ENCODE measurements around the gene SPAST. TPM values are rescaled to one million over a fixed set of nuclear protein-coding genes. Genes with fewer than 3 reads are reported as not detected.

The SPAST gene
- total and polyA plus RNA-seq, 2 of the 13 experiments (the other 11 are each of a cell fraction or from before 2014, with no cell fraction given), result 11.5 to 40.4 TPM

DNA sequence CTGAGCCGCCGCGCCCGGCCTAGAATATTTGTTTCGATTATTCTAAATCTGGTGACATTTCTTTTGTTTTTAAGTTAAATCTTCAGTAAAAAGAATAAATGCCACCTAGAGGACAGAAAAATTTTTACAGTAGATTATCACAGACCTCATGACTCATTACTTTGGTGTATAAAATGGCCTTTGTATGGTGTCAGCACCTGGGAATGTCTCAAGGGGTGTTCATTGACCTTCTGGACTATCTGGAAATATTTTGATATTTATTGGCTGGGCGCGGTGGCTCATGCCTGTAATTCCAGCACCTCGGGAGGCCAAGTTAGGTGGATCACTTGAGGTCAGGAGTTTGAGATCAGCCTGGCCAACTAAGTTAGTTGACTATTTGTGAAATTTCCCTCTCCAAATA lies 72.1 kb downstream of the SPAST start (continued):
- peak; percentile 43 for TF ChIP-seq STAG1 (CRISPR knock-in tag; IDR thresholded peaks at IDR 0.05)
- TF ChIP-seq ZNF180 (CRISPR knock-in tag; IDR thresholded peaks at IDR 0.05; ENCODE audit: borderline replicate concordance, low read depth), result no peak
- no peak for TF ChIP-seq IKZF1 (IDR thresholded peaks at IDR 0.05)
- no peak for TF ChIP-seq ZNF460 (CRISPR knock-in tag; IDR thresholded peaks at IDR 0.05; ENCODE audit: borderline replicate concordance)
- no peak for TF ChIP-seq ZNF746 (CRISPR knock-in tag; IDR thresholded peaks at IDR 0.05)
- no peak for TF ChIP-seq ELF3 (CRISPR knock-in tag; IDR thresholded peaks at IDR 0.05)
- TF ChIP-seq, protein P1, sequence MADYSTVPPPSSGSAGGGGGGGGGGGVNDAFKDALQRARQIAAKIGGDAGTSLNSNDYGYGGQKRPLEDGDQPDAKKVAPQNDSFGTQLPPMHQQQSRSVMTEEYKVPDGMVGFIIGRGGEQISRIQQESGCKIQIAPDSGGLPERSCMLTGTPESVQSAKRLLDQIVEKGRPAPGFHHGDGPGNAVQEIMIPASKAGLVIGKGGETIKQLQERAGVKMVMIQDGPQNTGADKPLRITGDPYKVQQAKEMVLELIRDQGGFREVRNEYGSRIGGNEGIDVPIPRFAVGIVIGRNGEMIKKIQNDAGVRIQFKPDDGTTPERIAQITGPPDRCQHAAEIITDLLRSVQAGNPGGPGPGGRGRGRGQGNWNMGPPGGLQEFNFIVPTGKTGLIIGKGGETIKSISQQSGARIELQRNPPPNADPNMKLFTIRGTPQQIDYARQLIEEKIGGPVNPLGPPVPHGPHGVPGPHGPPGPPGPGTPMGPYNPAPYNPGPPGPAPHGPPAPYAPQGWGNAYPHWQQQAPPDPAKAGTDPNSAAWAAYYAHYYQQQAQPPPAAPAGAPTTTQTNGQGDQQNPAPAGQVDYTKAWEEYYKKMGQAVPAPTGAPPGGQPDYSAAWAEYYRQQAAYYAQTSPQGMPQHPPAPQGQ (CRISPR knock-in tag; IDR thresholded peaks at IDR 0.05; ENCODE audit: borderline replicate concordance), result no peak
- TF ChIP-seq FOSL2 (CRISPR knock-in tag; IDR thresholded peaks at IDR 0.05), result peak; percentile 42
- no peak for TF ChIP-seq NFKBIZ (CRISPR knock-in tag; IDR thresholded peaks at IDR 0.05)
- no peak for TF ChIP-seq ZBTB3 (CRISPR knock-in tag; IDR thresholded peaks at IDR 0.05; ENCODE audit: borderline replicate concordance, low read depth)
- TF ChIP-seq RORA (CRISPR knock-in tag; IDR thresholded peaks at IDR 0.05), result no peak
- no peak for TF ChIP-seq CCDC6 (CRISPR knock-in tag; IDR thresholded peaks at IDR 0.05)
- TF ChIP-seq HNRNPUL1 (IDR thresholded peaks at IDR 0.05; ENCODE audit: low read depth, low read length), result no peak
- no peak for TF ChIP-seq ATM (IDR thresholded peaks at IDR 0.05; ENCODE audit: borderline replicate concordance)
- TF ChIP-seq, protein P2, sequence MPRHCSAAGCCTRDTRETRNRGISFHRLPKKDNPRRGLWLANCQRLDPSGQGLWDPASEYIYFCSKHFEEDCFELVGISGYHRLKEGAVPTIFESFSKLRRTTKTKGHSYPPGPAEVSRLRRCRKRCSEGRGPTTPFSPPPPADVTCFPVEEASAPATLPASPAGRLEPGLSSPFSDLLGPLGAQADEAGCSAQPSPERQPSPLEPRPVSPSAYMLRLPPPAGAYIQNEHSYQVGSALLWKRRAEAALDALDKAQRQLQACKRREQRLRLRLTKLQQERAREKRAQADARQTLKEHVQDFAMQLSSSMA (CRISPR knock-in tag; IDR thresholded peaks at IDR 0.05), result no peak
- no peak for TF ChIP-seq TCF7 (IDR thresholded peaks at IDR 0.05; ENCODE audit: low read depth)
- no peak for TF ChIP-seq SMARCE1 (IDR thresholded peaks at IDR 0.05; ENCODE audit: borderline replicate concordance)
- no peak for TF ChIP-seq ZSCAN30 (CRISPR knock-in tag; IDR thresholded peaks at IDR 0.05)
- TF ChIP-seq RCOR2 (CRISPR knock-in tag; IDR thresholded peaks at IDR 0.05), result no peak
- TF ChIP-seq POLR2AphosphoS5 (IDR thresholded peaks at IDR 0.05; ENCODE audit: low read depth, low read length), result no peak
- TF ChIP-seq ZNF569 (CRISPR knock-in tag; IDR thresholded peaks at IDR 0.05; ENCODE audit: borderline replicate concordance), result no peak
- no peak for TF ChIP-seq NAIF1 (CRISPR knock-in tag; IDR thresholded peaks at IDR 0.05; ENCODE audit: borderline replicate concordance)

All from HepG2 (cell line).